Nephron progenitor cell (in vitro differentiated cells): Measurements from ENCODE around the gene TSFM.

ENCODE experiments used
- DNase-seq: peaks from one replicate; pipeline ENCODE4 v3.0.0; 2021
- H3K27ac Mint-ChIP-seq: 2 replicates; pipeline ENCODE4 v1.8.0; 2021; ENCODE audit warnings: mild to moderate bottlenecking, moderate library complexity, mixed read lengths
- H3K27me3 Mint-ChIP-seq: 2 replicates; pipeline ENCODE4 v1.8.0; 2021; ENCODE audit warnings: mild to moderate bottlenecking, low read depth, mixed read lengths; ENCODE audit not compliant: poor library complexity
- H3K36me3 Mint-ChIP-seq: 2 replicates; pipeline ENCODE4 v1.8.0; 2021; ENCODE audit warnings: low read depth, mixed read lengths
- H3K4me1 Mint-ChIP-seq: 2 replicates; pipeline ENCODE4 v1.8.0; 2021; ENCODE audit warnings: mixed read lengths
- H3K4me3 Mint-ChIP-seq: 2 replicates; pipeline ENCODE4 v1.8.0; 2021; ENCODE audit warnings: mild to moderate bottlenecking, moderate library complexity, mixed read lengths
- H3K9me3 Mint-ChIP-seq: 2 replicates; pipeline ENCODE4 v1.8.0; 2021; ENCODE audit warnings: mild to moderate bottlenecking, moderate library complexity, mixed read lengths
- TF ChIP-seq, protein P1 (sequence below): fragments of 200-600 bp; sonication (generic); IDR thresholded peaks from 2 replicates; pipeline ENCODE4 v1.5.0; 2021; ENCODE audit warnings: antibody characterized with exemption

The TSFM gene

DNA sequence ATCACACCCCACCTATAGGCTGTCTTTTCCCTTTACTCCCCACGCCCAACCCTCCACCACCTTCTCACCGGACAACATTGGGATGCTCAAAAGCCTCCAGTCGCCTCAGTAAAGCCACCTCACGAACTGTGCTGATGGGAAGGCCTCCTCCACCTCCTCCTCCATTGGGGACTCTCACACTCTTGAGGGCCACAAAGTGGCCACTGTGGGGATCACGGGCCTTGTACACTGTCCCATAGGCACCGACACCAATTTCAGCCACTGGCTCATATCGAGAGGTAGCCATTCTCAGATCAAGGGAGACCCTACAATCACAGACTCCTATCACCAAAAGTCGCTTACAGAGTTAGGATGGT is 31.2 kb upstream of the TSFM start:
- H3K27ac Mint-ChIP-seq, result peak overlapping the region; percentile 94
- peaks cover 53% of the 10 kb centered on the region for H3K36me3 Mint-ChIP-seq
- peak overlapping the region; percentile 98 for H3K4me3 Mint-ChIP-seq
- H3K4me1 Mint-ChIP-seq, result peaks cover 50% of the 10 kb centered on the region
- peaks cover 37% of the 10 kb centered on the region for H3K27me3 Mint-ChIP-seq
- no peaks in the 10 kb centered on the region for H3K9me3 Mint-ChIP-seq
- no peak for DNase-seq
- TF ChIP-seq, protein P1, sequence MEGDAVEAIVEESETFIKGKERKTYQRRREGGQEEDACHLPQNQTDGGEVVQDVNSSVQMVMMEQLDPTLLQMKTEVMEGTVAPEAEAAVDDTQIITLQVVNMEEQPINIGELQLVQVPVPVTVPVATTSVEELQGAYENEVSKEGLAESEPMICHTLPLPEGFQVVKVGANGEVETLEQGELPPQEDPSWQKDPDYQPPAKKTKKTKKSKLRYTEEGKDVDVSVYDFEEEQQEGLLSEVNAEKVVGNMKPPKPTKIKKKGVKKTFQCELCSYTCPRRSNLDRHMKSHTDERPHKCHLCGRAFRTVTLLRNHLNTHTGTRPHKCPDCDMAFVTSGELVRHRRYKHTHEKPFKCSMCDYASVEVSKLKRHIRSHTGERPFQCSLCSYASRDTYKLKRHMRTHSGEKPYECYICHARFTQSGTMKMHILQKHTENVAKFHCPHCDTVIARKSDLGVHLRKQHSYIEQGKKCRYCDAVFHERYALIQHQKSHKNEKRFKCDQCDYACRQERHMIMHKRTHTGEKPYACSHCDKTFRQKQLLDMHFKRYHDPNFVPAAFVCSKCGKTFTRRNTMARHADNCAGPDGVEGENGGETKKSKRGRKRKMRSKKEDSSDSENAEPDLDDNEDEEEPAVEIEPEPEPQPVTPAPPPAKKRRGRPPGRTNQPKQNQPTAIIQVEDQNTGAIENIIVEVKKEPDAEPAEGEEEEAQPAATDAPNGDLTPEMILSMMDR, result no peak

DNA sequence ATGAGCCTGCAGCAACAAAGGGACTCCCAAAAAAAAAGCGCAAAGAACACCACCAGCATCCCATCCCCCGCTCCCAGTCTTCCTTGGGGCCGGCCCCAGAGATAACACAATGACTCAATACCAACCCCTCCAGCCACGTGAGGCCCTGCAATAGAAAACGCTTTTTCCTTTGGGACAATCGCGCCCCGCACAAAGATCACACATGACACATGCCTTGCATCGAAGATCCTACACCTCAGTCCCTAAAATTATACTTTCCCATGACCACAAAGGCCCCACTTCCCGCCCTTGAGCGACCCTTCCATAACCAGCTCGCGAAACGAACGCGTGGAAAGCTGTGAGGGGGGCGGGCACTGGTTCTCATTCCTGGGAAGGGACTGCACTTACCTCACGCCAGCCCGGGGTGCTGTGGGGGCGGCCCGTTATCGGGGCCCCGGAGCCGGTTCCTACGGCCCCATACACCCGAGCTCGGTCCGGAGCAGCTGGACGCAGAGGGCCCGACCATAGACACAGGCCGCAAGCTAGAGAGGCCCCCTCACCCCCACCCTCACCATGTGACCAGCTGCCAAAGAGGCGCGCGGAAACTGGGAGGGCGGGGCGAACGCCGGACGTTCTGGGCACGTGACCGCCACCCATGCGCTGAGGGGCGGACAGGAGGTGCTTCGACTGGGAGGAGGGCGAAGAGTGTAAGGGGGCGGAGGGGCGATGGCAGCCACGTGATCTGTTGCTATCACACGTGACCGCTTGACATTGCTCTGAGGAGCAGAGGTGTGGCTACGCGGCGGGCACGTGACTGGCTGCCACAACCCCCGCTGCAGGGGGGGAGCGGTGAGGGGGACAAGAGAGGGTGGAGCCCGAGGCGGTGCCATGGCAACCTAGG is 30.6 kb upstream of the TSFM start, which contains the start of gene CDK4:
CDK4 (minus strand) TSS at position 523 of the 880 bp plus-strand sequence. CDS start 593 bp downstream, outside the sequence.
- peak; percentile 99 for DNase-seq
- Mint-ChIP-seq H3K9me3 (no peaks in the 10 kb centered on the region), H3K27ac (peak within 1 kb of the TSS; percentile 94), H3K36me3 (peaks cover 46% of the 10 kb centered on the region), H3K4me1 (peaks cover 53% of the 10 kb centered on the region), H3K4me3 (peak within 1 kb of the TSS; percentile 98), H3K27me3 (peaks cover 43% of the 10 kb centered on the region)
- TF ChIP-seq, protein P1, result no peak

DNA sequence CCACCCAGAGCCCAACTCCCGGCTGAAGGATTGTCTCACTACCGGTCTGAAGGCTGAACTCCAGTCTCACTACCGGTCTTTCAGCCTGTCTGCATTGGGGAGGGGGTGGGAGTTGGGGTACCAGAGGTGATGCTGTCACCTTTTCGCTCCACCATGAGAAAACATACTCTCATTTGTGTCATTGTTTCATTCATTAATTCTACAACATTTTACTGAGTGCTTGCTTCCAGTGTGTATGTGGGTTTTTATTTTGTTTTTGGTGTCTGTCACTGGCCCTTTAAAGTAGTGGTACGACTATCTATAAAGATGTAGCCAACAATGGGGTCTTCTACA is 30.0 kb upstream of the TSFM start:
- DNase-seq, result no peak
- no peaks in the 10 kb centered on the region for H3K9me3 Mint-ChIP-seq
- peaks cover 40% of the 10 kb centered on the region for H3K36me3 Mint-ChIP-seq
- no peak overlapping the region for H3K27ac Mint-ChIP-seq
- H3K4me3 Mint-ChIP-seq, result peak overlapping the region; percentile 98
- peaks cover 53% of the 10 kb centered on the region for H3K4me1 Mint-ChIP-seq
- H3K27me3 Mint-ChIP-seq, result peaks cover 47% of the 10 kb centered on the region
- TF ChIP-seq, protein P1, result no peak

DNA sequence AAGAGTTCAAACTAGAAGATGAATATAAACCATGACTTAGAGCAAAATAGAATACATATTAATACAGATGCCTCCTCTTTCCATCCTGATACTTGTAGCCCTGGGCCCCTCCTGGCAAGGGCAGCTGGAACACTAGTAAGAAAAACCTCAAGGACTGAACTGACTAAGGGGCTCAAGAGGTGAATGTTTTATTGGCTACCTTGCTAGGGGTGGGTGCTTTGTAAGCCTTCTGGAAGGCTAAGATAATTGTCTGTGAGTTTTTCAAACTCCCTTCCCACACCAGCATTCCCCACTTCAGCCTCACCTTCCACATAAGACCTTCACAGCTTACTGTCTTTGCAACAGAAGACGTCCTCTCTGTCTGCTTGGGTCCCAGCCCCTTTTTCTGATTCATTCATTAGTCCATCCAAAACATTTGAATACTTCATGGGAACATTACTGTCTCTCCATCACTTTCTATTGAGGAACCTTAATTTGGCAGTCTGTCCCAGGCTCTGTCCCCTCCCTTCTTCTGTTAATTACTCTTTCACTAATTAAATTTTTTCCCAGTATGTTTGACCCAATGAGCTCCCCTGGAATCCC is 28.7 kb upstream of the TSFM start:
- Mint-ChIP-seq H3K9me3 (no peaks in the 10 kb centered on the region), H3K4me1 (peaks cover 53% of the 10 kb centered on the region), H3K27ac (peak overlapping the region; percentile 47), H3K4me3 (peak overlapping the region; percentile 91), H3K27me3 (peaks cover 60% of the 10 kb centered on the region), H3K36me3 (peaks cover 34% of the 10 kb centered on the region)
- no peak for DNase-seq
- TF ChIP-seq, protein P1, result no peak

DNA sequence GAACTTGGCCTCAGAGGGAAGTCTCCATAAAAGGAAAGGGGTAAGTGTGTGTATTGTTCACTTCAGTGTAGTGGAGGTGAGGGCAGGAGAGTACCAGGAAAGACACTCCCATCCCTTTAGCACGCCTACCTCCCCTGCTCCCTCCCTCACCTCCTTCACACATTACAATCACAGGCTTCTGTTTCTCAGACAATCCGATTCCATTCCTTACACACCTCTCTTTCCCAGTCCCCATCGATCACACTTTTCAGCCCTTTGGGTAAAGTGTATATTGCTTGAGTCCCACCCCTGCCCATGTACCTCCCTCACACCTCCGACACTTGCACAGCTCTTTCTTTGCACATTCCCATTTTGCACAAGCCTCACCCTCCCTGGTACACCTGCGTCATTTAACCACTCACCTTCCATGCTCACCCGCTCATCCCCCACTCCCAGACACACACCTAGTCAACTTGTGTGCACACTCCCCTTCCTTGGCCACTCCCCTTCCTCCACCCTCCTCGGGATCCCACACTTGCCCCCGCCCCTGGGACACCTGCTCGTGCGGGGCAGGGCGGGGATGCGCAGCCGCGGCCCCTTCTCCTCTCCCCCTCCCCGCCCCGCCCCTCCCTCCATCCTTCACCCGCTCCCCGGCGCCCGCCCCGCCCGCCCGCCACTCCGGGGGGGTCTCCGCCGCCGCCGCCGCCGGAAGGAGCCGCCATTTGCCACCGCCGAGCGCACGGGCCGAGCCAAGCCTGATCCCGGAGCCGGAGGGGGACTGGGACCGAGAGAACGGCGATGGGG is 28.0 kb upstream of the TSFM start, which contains the start of gene MARCHF9:
MARCHF9 (plus strand) TSS at position 693 of the 783 bp plus-strand sequence. CDS start 426 bp downstream, outside the sequence.
- no peaks in the 10 kb centered on the region for H3K9me3 Mint-ChIP-seq
- peak within 1 kb of the TSS; percentile 47 for H3K27ac Mint-ChIP-seq
- TF ChIP-seq, protein P1, result no peak
- peaks cover 26% of the 10 kb centered on the region for H3K36me3 Mint-ChIP-seq
- H3K27me3 Mint-ChIP-seq, result peaks cover 67% of the 10 kb centered on the region
- H3K4me3 Mint-ChIP-seq, result peak within 1 kb of the TSS; percentile 91
- DNase-seq, result peak; percentile 57
- H3K4me1 Mint-ChIP-seq, result peaks cover 53% of the 10 kb centered on the region
